NCI-H1417 treated with DMSO at 0.1 percent for 48 hours (cell line): ENCODE data around the gene NEK5.
"Not testable (repeated sequence)": the region's sequence is repeated elsewhere in the genome, so short reads cannot be mapped to it uniquely, and the experiment has no call there.

Experiments used
- DNase-seq: peaks from one replicate; lab custom pipeline; 2025; lab: John Stamatoyannopoulos, UW

NEK5 gene

DNA sequence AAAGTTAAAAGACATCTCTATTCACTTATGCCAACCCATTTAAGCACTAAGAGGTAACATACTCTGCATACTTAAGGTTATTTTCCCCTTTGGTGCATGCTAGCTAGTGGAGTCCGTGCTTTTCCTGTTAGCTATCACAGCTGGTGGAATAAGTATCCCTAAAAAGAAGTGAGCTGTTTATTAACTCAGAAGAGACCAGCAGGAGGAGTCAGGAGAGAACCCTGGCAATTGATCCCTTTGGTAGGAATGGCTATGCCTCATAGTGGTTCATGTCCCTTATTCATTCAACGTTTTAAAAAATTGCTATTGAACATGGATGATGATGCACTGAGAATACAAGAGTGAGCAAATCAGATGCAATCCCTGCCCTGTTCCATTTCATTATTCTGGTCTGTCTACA, 12.4 kb upstream of the NEK5 start:
- DNase-seq = no peak

GRCh38 chr13:52137489-52137888, 8.6 kb upstream of the NEK5 start:
- no peak for DNase-seq

GRCh38 chr13:52136763-52137162, 7.9 kb upstream of the NEK5 start:
- no peak for DNase-seq

DNA sequence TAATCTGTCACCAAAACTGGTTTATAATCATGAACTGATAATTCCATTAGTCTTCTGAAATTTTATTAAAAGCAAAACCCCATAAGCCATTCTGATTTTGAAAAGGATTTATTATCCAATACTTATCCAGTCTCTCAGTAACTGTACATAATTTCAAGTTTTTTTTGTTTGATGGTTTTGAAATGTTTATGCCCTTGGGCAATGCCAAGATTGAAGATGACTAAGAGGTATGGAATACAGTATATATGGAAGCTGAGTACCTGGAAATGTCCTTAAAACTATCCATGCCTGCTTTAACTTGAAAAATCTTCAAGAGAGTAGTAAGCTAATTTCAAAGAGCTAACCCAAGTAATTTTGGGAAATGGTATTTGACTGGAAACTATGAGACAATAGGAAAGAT, 1.8 kb upstream of the NEK5 start:
- DNase-seq = no peak

GRCh38 chr13:52127783-52128702, 830 bp downstream of the NEK5 start:
- peak; percentile 45 for DNase-seq

DNA sequence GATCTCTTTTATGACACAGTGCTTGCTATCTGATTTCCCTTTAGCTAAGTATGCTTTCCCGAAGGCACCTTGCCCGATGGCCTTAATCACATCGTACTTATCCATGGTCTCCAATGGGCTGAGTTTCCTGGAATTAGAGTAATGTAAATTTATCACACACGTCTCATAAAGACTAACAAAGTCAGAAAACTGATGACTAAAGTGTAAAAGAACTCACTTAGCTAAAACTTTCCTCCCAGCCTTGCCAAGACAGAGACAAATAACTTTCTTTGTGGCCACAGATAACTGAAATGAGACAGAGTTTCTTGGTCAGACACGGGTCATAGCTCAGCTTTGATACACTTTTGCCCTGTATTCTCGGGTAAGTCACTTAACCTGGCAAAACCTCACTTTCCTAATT, 1.5 kb downstream of the NEK5 start:
- DNase-seq = no peak

- no peak for DNase-seq
Measured at GRCh38 chr13:52125547-52125946, 3.3 kb downstream of the NEK5 start.

GRCh38 chr13:52118595-52118994, 10.3 kb downstream of the NEK5 start:
- no peak for DNase-seq

- DNase-seq = no peak
Measured at GRCh38 chr13:52118095-52118494, 10.8 kb downstream of the NEK5 start.

DNA sequence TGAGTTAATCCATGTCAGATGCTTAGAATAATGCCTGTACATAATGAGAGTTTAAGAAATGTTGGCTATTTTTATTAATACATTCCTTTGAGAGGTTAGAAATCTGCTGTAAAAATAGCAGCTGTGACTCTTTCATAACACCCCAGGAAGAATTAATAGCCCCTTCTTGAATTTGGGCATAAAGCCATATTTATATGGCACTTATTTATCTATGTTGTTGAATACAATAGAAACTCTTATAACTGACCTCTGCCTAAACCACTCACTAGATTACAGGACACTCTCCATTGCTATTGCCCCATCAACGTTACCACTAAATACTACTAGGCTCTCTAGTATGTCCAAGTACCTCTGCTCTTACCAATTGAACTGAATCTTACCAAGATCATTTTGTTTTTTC, 16.3 kb downstream of the NEK5 start:
- DNase-seq = no peak

- no peak for DNase-seq
Measured at GRCh38 chr13:52109116-52109670, 19.7 kb downstream of the NEK5 start.

GRCh38 chr13:52105841-52106240, 23.0 kb downstream of the NEK5 start:
- no peak for DNase-seq

- DNase-seq = no peak
Measured at GRCh38 chr13:52104624-52105023, 24.2 kb downstream of the NEK5 start.

DNA sequence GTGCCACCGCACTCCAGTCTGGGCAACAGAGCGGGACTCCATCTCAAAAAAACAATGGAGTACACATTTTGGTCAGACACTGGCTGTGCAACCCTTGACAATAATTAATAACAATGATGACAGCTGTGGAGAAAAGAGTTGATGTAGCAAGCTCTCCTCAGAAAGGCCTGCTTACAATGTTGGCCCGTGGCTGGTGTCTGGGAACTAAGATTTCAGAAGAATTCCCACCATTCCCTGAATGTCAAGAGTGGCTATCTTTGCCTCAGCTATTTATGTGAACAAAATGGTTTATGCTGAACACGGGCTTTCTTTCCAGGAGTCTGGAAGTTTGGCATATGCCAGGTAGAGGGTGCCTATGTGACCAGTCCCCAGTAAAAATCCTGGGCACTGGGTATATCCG, 25.5 kb downstream of the NEK5 start:
- no peak for DNase-seq

DNA sequence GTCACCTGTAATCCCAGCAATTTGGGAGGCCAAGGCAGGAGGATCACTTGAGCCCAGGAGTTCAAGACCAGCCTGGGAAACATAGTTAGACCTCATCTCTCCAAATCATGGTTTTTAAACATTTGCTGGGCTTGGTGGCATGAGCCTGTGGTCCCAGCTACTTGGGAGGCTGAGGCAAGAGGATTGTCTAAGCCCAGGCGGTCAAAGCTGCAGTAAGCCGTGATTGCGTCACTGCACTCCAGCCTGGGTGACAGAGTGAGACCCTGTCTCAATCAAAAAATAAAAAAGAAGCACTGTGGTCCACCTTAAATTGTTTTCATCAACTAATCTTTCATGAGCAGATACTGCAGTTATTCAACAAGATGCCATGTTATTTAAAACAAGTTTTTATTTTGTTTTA, 26.4 kb downstream of the NEK5 start:
- DNase-seq = not testable (repeated sequence)

DNA sequence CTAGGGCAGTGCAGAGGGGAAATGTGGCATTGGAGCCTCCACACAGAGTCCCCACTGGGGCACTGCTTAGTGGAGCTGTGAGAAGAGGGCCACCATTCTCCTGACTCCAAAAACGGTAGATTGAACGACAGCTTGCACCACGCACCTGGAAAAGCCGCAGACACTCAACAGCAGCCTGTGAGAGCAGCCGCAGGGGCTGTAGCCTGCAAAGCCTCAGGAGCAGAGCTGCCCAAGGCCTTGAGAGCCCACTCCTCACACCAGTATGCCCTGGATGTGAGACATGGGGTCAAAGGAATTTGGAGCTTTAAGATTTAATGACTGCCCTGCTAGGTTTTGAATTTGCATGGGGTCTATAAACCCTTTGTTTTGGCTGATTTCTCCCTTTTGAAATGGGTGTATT, 31.7 kb downstream of the NEK5 start:
- DNase-seq = no peak

DNA sequence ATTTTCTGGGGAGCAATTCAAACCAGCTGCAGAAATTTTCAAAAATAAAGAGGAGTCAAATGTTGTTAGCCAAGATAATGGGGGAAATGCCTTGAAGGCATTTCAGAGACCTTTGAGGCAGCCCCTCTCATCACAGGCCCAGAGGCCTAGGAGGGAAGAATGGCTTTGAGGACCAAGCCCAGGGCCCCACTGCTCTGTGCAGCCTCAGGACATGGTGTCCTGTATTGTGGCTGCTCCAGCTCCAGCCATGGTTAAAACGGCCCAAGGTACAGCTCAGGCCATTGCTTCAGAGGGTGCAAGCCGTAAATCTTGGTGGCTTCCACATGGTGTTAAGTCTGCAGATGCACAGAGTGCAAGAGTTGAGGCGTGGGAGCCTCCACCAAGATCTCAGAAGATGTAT, 32.1 kb downstream of the NEK5 start:
- no peak for DNase-seq

DNA sequence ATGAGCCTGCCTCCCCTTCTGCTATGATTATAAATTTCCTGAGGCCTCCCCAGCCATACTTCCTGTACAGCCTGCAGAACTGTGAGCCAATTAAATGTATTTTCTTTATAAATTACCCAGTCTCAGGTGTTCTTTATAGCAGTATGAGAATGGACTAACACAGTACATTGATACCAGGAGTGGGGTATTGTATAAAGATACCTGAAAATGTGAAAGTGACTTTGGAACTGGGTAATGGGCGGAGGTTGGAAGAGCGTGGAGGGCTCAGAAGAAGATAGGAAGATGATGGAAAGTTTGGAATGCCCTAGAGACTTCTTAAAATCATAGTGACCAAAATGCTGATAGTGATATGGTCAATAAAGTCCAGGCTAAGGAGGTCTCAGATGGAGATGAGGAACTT, 32.8 kb downstream of the NEK5 start:
- no peak for DNase-seq

- DNase-seq = no peak
Measured at GRCh38 chr13:52092087-52092486, 36.8 kb downstream of the NEK5 start.

DNA sequence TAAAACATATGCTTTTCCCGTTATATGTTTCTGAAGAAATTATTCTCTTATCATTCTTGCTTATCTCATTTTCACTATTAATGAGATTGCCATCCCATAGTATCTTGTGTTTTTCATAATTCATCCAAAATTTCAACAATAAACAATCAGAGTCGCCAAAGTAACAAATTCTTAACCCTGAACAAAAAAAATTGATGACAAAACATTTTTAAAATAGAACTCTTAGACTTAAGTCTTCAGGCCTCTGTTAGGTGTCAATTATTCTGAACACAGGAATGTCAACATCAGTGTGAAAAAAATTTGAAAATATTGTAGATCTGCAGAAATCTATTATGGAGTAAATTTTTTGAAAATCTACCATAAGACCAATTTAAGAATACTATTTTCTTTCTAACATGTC, 37.4 kb downstream of the NEK5 start:
- no peak for DNase-seq

DNA sequence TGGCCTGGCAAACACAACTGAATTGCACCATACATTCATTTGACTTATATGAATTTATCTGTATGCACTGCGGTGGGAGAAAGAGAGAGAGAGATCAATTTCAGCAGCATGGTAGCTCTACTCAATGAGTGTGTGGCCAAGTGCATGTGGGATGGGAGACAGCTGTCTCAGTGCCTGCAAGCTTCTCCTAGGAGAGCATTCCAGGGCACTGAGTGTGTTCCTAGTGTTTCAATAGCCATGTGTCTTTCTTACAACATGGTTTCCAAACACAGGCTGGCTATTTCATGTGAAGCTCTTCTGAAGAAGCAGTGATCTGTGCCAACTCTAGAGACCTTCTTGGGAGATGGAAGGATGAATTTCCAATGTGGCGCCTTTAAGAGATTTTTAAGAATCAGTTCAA, 43.5 kb downstream of the NEK5 start:
- DNase-seq = no peak

GRCh38 chr13:52084981-52085380, 43.9 kb downstream of the NEK5 start:
- DNase-seq = not testable (repeated sequence)

DNA sequence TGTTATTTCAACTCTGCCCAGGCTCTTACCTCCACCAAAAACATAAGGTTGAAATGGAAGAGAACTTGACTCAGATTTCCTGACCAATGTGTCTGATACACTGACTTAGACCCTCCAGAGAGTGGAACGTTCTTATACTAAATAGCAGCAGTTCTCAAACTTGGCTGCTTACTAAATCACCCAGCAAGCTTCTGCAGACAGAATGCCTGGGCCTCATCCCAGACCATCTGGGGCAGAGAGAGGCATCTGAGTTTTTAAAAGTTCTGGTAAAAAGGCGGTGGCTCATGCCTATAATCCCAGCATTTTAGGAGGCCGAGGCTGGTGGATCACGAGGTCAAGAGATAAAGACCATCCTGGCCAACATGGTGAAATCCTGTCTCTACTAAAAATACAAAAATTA, 46.3 kb downstream of the NEK5 start:
- no peak for DNase-seq

DNA sequence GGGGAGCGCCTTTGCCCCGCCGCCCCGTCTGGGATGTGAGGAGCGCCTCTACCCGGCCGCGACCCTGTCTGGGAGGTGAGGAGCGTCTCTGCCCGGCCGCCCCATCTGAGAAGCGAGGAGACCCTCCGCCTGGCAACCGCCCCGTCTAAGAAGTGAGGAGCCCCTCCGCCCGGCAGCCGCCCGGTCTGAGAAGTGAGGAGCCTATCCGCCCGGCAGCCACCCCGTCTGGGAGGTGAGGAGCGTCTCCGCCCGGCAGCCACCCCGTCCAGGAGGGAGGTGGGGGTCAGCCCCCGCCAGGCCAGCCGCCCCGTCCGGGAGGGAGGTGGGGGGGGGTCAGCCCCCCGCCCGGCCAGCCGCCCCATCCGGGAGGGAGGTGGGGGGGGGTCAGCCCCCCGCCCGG, 49.0 kb downstream of the NEK5 start:
- not testable (repeated sequence) for DNase-seq
